WTC11 (cell line): ENCODE results near the gene AFP. TPM values are rescaled to one million over a fixed set of nuclear protein-coding genes. Genes with fewer than 3 reads are reported as not detected.

Experiments
- ATAC-seq: fragments of 200-7000 bp; cut with Tn5 transposase; 2 replicates; pipeline ENCODE4 v1.10.0; 2021; ENCODE audit warnings: mild to moderate bottlenecking, moderate library complexity
- CTCF ChIA-PET: fragments of 300-600 bp; sonication (Branson Sonifier 250); formaldehyde crosslinking; loops from one replicate; lab custom pipeline; 2021; ENCODE audit warnings: antibody characterized with exemption; lab: Charles Lee
- POLR2A ChIA-PET: fragments of 350-600 bp; sonication (Branson Sonifier 250); formaldehyde crosslinking; loops from one replicate; lab custom pipeline; 2021; ENCODE audit warnings: antibody characterized with exemption; lab: Charles Lee
- DNase-seq: peaks from one replicate; pipeline ENCODE4 v3.0.0; 2021; ENCODE audit warnings: low spot score
- H3K27ac Mint-ChIP-seq: 2 replicates; pipeline ENCODE4 v1.8.0; 2021; ENCODE audit warnings: mixed read lengths
- H3K27me3 Mint-ChIP-seq: 2 replicates; pipeline ENCODE4 v1.8.0; 2021; ENCODE audit warnings: low read depth, mild to moderate bottlenecking, moderate library complexity, mixed read lengths
- H3K36me3 Mint-ChIP-seq: 2 replicates; pipeline ENCODE4 v1.8.0; 2021; ENCODE audit warnings: mixed read lengths
- H3K4me1 Mint-ChIP-seq: 2 replicates; pipeline ENCODE4 v1.8.0; 2022; ENCODE audit warnings: mixed read lengths
- H3K4me3 Mint-ChIP-seq: 2 replicates; pipeline ENCODE4 v1.8.0; 2021; ENCODE audit warnings: mild to moderate bottlenecking, moderate library complexity, mixed read lengths
- H3K9me3 Mint-ChIP-seq: 2 replicates; pipeline ENCODE4 v1.8.0; 2021; ENCODE audit warnings: mixed read lengths
- FOXP1 ChIP-seq: sonication (generic); formaldehyde crosslinking; IDR thresholded peaks from 2 replicates; pipeline ENCODE4 v1.8.0; 2022; ENCODE audit warnings: missing genetic modification reagents, mild to moderate bottlenecking, moderate library complexity, borderline replicate concordance
- FOXP4 ChIP-seq: sonication (generic); formaldehyde crosslinking; IDR thresholded peaks from 2 replicates; pipeline ENCODE4 v1.8.0; 2022; ENCODE audit warnings: mild to moderate bottlenecking, missing genetic modification reagents
- GABPB1 ChIP-seq: sonication (generic); formaldehyde crosslinking; IDR thresholded peaks from 2 replicates; pipeline ENCODE4 v1.8.1; 2023; ENCODE audit warnings: mild to moderate bottlenecking, missing genetic modification reagents
- GTF2I ChIP-seq: fragments of 250-450 bp; sonication (Bioruptor Pico); conservative IDR thresholded peaks from 2 replicates; pipeline ENCODE4 v1.4.0; 2021; ENCODE audit warnings: mild to moderate bottlenecking
- RELA ChIP-seq: sonication (generic); formaldehyde crosslinking; IDR thresholded peaks from 2 replicates; pipeline ENCODE4 v1.8.1; 2022; ENCODE audit warnings: missing genetic modification reagents, mild to moderate bottlenecking, borderline replicate concordance
- SOX15 ChIP-seq: fragments of 250-450 bp; sonication (Bioruptor Pico); IDR thresholded peaks from 2 replicates; pipeline ENCODE4 v1.9.0; 2021; ENCODE audit warnings: mild to moderate bottlenecking
- ZNF263 ChIP-seq: sonication (generic); formaldehyde crosslinking; IDR thresholded peaks from 2 replicates; pipeline ENCODE4 v1.8.1; 2022; ENCODE audit warnings: low read depth, mild to moderate bottlenecking, moderate library complexity, missing genetic modification reagents
- ZNF425 ChIP-seq: fragments of 250-450 bp; sonication (Bioruptor Pico); conservative IDR thresholded peaks from 2 replicates; pipeline ENCODE4 v1.9.0; 2021; ENCODE audit warnings: mild to moderate bottlenecking
- total RNA-seq: library from RNA; stranded (reverse); gene quantifications from 3 replicates; pipeline ENCODE4 v1.2.3, GENCODE V29; 2021
- TF ChIP-seq, protein P1 (sequence below): fragments of 250-450 bp; sonication (Bioruptor Pico); IDR thresholded peaks from 2 replicates; pipeline ENCODE4 v2.1.2; 2022; ENCODE audit warnings: mild to moderate bottlenecking, moderate library complexity
- TF ChIP-seq, protein P2 (sequence below): sonication (generic); formaldehyde crosslinking; IDR thresholded peaks from 2 replicates; pipeline ENCODE4 v1.8.0; 2022; ENCODE audit warnings: mild to moderate bottlenecking, missing genetic modification reagents
- TF ChIP-seq, protein P3 (sequence below): fragments of 250-450 bp; sonication (Bioruptor Pico); IDR thresholded peaks from 2 replicates; pipeline ENCODE4 v1.9.0; 2021; ENCODE audit warnings: mild to moderate bottlenecking
- TF ChIP-seq, protein P4 (sequence below): sonication (generic); formaldehyde crosslinking; IDR thresholded peaks from 2 replicates; pipeline ENCODE4 v1.8.1; 2023; ENCODE audit warnings: mild to moderate bottlenecking, missing genetic modification reagents

AFP gene
- total RNA-seq, 1 experiment from 2014 or later, result 1.8 TPM

DNA sequence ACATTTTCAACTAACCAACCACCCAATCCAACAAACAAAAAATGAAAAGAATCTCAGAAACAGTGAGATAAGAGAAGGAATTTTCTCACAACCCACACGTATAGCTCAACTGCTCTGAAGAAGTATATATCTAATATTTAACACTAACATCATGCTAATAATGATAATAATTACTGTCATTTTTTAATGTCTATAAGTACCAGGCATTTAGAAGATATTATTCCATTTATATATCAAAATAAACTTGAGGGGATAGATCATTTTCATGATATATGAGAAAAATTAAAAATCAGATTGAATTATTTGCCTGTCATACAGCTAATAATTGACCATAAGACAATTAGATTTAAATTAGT is 4.2 kb upstream of the AFP start:
- ChIA-PET POLR2A (no interaction called here), CTCF (interaction anchor here (1.2 kb wide), 1 partner anchor 14 kb away, joined by 3 read pairs; no protein-coding TSS in a partner anchor)
- Mint-ChIP-seq H3K4me3 (no peak overlapping the region), H3K27me3 (no peaks in the 10 kb centered on the region), H3K4me1 (no peaks in the 10 kb centered on the region), H3K9me3 (no peaks in the 10 kb centered on the region), H3K36me3 (no peaks in the 10 kb centered on the region), H3K27ac (no peak overlapping the region)
- DNase-seq (no peak), ATAC-seq (no peak)
- TF ChIP-seq, protein P1, sequence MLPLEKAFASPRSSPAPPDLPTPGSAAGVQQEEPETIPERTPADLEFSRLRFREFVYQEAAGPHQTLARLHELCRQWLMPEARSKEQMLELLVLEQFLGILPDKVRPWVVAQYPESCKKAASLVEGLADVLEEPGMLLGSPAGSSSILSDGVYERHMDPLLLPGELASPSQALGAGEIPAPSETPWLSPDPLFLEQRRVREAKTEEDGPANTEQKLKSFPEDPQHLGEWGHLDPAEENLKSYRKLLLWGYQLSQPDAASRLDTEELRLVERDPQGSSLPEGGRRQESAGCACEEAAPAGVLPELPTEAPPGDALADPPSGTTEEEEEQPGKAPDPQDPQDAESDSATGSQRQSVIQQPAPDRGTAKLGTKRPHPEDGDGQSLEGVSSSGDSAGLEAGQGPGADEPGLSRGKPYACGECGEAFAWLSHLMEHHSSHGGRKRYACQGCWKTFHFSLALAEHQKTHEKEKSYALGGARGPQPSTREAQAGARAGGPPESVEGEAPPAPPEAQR (CRISPR knock-in tag), result no peak
- TF ChIP-seq FOXP1 (CRISPR knock-in tag) (no peak), SOX15 (CRISPR knock-in tag) (no peak), GTF2I (CRISPR knock-in tag) (no peak)

- H3K27ac Mint-ChIP-seq, result no peak overlapping the region
- DNase-seq (no peak), ATAC-seq (no peak)
- H3K9me3 Mint-ChIP-seq, result no peaks in the 10 kb centered on the region
- peak; percentile 62 for TF ChIP-seq GABPB1 (CRISPR knock-in tag)
- TF ChIP-seq, protein P2, sequence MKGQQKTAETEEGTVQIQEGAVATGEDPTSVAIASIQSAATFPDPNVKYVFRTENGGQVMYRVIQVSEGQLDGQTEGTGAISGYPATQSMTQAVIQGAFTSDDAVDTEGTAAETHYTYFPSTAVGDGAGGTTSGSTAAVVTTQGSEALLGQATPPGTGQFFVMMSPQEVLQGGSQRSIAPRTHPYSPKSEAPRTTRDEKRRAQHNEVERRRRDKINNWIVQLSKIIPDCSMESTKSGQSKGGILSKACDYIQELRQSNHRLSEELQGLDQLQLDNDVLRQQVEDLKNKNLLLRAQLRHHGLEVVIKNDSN (CRISPR knock-in tag), result no peak
- no peaks in the 10 kb centered on the region for H3K27me3 Mint-ChIP-seq
- no peaks in the 10 kb centered on the region for H3K36me3 Mint-ChIP-seq
- H3K4me3 Mint-ChIP-seq, result no peak overlapping the region
- POLR2A ChIA-PET, result no interaction called here
- CTCF ChIA-PET, result interaction anchor here (1.2 to 1.7 kb wide), 2 partner anchors 14 kb away, joined by 3 to 5 read pairs; no protein-coding TSS in a partner anchor
- H3K4me1 Mint-ChIP-seq, result no peaks in the 10 kb centered on the region
Observed at GRCh38 chr4:73432169-73433000, 3.6 kb upstream of the AFP start.

GRCh38 chr4:73433140-73433539 is 2.9 kb upstream of the AFP start:
- Mint-ChIP-seq H3K36me3 (no peaks in the 10 kb centered on the region), H3K27ac (no peak overlapping the region), H3K27me3 (no peaks in the 10 kb centered on the region), H3K4me1 (no peaks in the 10 kb centered on the region), H3K4me3 (no peak overlapping the region), H3K9me3 (no peaks in the 10 kb centered on the region)
- DNase-seq, result no peak
- no peak for ATAC-seq
- TF ChIP-seq, protein P3, sequence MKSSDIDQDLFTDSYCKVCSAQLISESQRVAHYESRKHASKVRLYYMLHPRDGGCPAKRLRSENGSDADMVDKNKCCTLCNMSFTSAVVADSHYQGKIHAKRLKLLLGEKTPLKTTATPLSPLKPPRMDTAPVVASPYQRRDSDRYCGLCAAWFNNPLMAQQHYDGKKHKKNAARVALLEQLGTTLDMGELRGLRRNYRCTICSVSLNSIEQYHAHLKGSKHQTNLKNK (CRISPR knock-in tag), result no peak
- TF ChIP-seq ZNF263 (CRISPR knock-in tag) (no peak), RELA (no peak), ZNF425 (CRISPR knock-in tag) (no peak), FOXP4 (no peak)
- TF ChIP-seq, protein P4, sequence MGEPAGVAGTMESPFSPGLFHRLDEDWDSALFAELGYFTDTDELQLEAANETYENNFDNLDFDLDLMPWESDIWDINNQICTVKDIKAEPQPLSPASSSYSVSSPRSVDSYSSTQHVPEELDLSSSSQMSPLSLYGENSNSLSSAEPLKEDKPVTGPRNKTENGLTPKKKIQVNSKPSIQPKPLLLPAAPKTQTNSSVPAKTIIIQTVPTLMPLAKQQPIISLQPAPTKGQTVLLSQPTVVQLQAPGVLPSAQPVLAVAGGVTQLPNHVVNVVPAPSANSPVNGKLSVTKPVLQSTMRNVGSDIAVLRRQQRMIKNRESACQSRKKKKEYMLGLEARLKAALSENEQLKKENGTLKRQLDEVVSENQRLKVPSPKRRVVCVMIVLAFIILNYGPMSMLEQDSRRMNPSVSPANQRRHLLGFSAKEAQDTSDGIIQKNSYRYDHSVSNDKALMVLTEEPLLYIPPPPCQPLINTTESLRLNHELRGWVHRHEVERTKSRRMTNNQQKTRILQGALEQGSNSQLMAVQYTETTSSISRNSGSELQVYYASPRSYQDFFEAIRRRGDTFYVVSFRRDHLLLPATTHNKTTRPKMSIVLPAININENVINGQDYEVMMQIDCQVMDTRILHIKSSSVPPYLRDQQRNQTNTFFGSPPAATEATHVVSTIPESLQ, result no peak
- ChIA-PET POLR2A (no interaction called here), CTCF (interaction anchor here (1.7 kb wide), 1 partner anchor 13 kb away, joined by 5 read pairs; no protein-coding TSS in a partner anchor)
